Body of pancreas (tissue), 4 donors: ENCODE data around the gene YARS2.

ENCODE experiments used
- CTCF ChIP-seq, 7 experiments: fragments of 450-650 bp in 4 of 7; fragments of 200-600 bp in 3 of 7; sonication (generic) in 3 of 7; IDR thresholded peaks; one replicate each; pipeline ENCODE4 v1.5.1; 2016 to 2019; ENCODE audit warnings: antibody characterized with exemption in 7 of 7
- POLR2A ChIP-seq, 3 donors: fragments of 450-650 bp; IDR thresholded peaks; one replicate each; pipeline ENCODE4 v1.6.1; 2016; ENCODE audit warnings: antibody characterized with exemption in 3 of 3, mild to moderate bottlenecking in 2 of 3

GRCh38 chr12:32754111-32754510, 1.6 kb downstream of the YARS2 start:
- TF ChIP-seq CTCF (IDR thresholded peaks at IDR 0.05), result no peak
- no peak for TF ChIP-seq POLR2A (IDR thresholded peaks at IDR 0.05)
